Loucy (cell line): ENCODE data around the gene EP400.

Experiments
- CTCF ChIP-seq: fragments of 200-600 bp; sonication (generic); conservative IDR thresholded peaks from 2 replicates; pipeline ENCODE4 v1.5.1; 2014; ENCODE audit warnings: mild to moderate bottlenecking, antibody characterized with exemption, low read length
- EZH2phosphoT487 ChIP-seq: fragments of 200-600 bp; IDR thresholded peaks from 2 replicates; pipeline ENCODE4 v1.6.1; 2018; ENCODE audit warnings: antibody characterized with exemption, mild to moderate bottlenecking, moderate library complexity, borderline replicate concordance

GRCh38 chr12:131975228-131975627 is 25.5 kb downstream of the EP400 start:
- TF ChIP-seq EZH2phosphoT487, result no peak
- no peak for TF ChIP-seq CTCF
